ENCODE data around the gene ACOX1. TPM values are rescaled to one million over a fixed set of nuclear protein-coding genes. Genes with fewer than 3 reads are reported as not detected.
A peak's percentile ranks its signal among the peaks of the same experiment; 100 is the strongest.

ACOX1 gene
- total RNA-seq, 1 donor from 2014 or later: 23.3 TPM

DNA sequence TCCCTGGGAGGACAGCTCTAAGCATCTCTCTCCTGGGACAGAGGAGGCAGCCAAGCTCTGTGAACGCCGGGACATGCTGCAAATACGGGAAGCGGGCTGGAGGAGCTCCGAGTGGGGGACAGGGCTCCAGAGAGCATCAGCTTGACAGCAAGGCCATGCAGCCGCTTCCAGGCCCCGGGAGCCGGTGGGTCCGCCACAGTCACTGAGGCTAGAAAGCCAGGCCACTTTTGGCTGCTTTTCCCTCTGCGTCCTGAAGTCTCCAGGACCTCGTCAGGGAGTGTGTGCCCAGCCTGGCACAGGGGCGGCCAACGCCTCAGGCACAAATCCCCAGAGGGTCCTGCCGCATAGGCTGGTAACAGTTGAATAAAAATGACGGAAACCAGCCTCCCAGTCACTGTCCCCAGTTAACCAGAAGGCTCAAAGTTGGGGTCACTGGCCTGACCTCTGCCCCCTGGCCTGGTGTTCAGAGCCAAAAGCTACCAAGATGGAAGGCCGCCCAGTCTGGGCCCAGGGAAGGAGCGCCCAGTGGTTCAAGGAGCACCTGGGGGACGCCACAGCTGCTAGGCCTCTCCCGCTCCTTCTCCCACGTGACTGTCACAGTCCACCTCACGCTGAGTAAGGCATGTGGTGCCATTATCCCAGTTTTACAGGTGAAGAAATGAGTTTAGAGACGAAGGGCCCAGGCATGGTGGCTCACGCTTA, 79.0 kb downstream of the ACOX1 start:
- ChIA-PET POLR2A (interaction anchor here (0.7 kb wide), 2 partner anchors 45 to 120 kb away, joined by 3 read pairs; partner anchors contain the start of gene WBP2), CTCF (interaction anchor here (1.5 kb wide), 1 partner anchor 23 kb away, joined by 3 read pairs; no protein-coding TSS in a partner anchor)
- peaks cover 40% of the 10 kb centered on the region for H3K36me3 Mint-ChIP-seq (ENCODE audit: low read depth)
- ATAC-seq (ENCODE audit: low read depth) (no peak), DNase-seq (no peak)
- intact Hi-C loops (cut with micrococcal nuclease): loop anchor here (10.0 kb wide), 1 partner anchor 375 kb away; no protein-coding TSS in a partner anchor
- H3K9me3 Mint-ChIP-seq: no peaks in the 10 kb centered on the region
- H3K4me3 Mint-ChIP-seq: no peak overlapping the region
- H3K4me1 Mint-ChIP-seq: peaks cover 22% of the 10 kb centered on the region
- no peaks in the 10 kb centered on the region for H3K27me3 Mint-ChIP-seq
- TF ChIP-seq CTCF (IDR thresholded peaks at IDR 0.05): no peak
- H3K27ac Mint-ChIP-seq: no peak overlapping the region

DNA sequence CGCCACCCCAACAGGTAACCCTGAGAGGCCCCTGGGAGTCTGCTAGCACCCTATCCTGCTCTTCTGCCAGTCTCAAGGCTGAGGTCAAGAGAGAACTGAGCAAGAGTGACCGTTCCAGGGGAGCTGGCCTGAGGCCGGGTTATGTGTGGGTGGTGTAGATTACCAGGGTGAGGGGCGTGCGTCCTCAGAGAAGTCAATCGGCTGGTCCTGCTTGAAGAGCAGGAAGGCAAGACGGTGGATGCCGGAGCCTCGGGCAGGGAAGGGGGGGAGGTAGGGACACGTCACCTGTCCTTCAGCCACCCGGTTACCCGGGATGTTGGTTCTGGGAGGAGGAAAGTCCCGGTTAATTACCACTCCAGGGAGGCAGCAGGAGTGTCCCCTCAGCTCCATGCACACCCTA, 79.6 kb downstream of the ACOX1 start:
- H3K36me3 Mint-ChIP-seq (ENCODE audit: low read depth): peaks cover 40% of the 10 kb centered on the region
- no peak overlapping the region for H3K27ac Mint-ChIP-seq

GRCh38 chr17:75898791-75899190, 80.2 kb downstream of the ACOX1 start:
- Mint-ChIP-seq H3K27ac (no peak overlapping the region), H3K9me3 (no peaks in the 10 kb centered on the region), H3K36me3 (ENCODE audit: low read depth) (peaks cover 40% of the 10 kb centered on the region), H3K4me1 (peaks cover 26% of the 10 kb centered on the region), H3K27me3 (no peaks in the 10 kb centered on the region), H3K4me3 (no peak overlapping the region)
- ATAC-seq (ENCODE audit: low read depth): no peak
- no peak for DNase-seq
- CTCF ChIA-PET: no interaction called here
- POLR2A ChIA-PET: interaction anchor here (0.7 to 1.3 kb wide), 2 partner anchors 21 to 40 kb away, joined by 4 read pairs; no protein-coding TSS in a partner anchor
- no peak for TF ChIP-seq CTCF (IDR thresholded peaks at IDR 0.05)
- intact Hi-C loops (cut with micrococcal nuclease): no loop called here

More for the DNA sequence above, 79.6 kb downstream of the ACOX1 start:
- TF ChIP-seq CTCF (IDR thresholded peaks at IDR 0.05): no peak
- Mint-ChIP-seq H3K27me3 (no peaks in the 10 kb centered on the region), H3K4me1 (peaks cover 23% of the 10 kb centered on the region), H3K9me3 (no peaks in the 10 kb centered on the region), H3K4me3 (no peak overlapping the region)
- intact Hi-C loops (cut with micrococcal nuclease): no loop called here
- DNase-seq (no peak), ATAC-seq (ENCODE audit: low read depth) (no peak)
- POLR2A ChIA-PET: no interaction called here
- CTCF ChIA-PET: no interaction called here

- Mint-ChIP-seq H3K9me3 (no peaks in the 10 kb centered on the region), H3K4me3 (peak overlapping the region; percentile 28), H3K4me1 (peaks cover 27% of the 10 kb centered on the region), H3K27ac (no peak overlapping the region), H3K36me3 (ENCODE audit: low read depth) (peaks cover 40% of the 10 kb centered on the region), H3K27me3 (no peaks in the 10 kb centered on the region)
- ATAC-seq (ENCODE audit: low read depth): no peak
- no peak for DNase-seq
- no peak for TF ChIP-seq CTCF (IDR thresholded peaks at IDR 0.05)
- intact Hi-C loops (cut with micrococcal nuclease): no loop called here
- CTCF ChIA-PET: interaction anchor here (1.0 kb wide), 1 partner anchor 42 kb away, joined by 4 read pairs; no protein-coding TSS in a partner anchor
- POLR2A ChIA-PET: interaction anchor here (0.6 to 3.7 kb wide), 6 partner anchors 11 to 118 kb away, joined by 3 to 53 read pairs (median 4); partner anchors contain the start of gene WBP2
These were observed 80.9 kb downstream of the ACOX1 start for GRCh38 chr17:75898065-75898464.

Measured in activated B cell treated with CpG ODN at 0.5 μM for 24 hours (primary cell).